C4-2B (cell line): ENCODE measurements around the gene DCTN3.
A peak's percentile ranks its signal among the peaks of the same experiment; 100 is the strongest.

Experiments
- H3K27ac ChIP-seq: fragments of 450-650 bp; 2 replicates; pipeline ENCODE4 v1.5.1; 2017
- CTCF ChIP-seq: fragments of 450-650 bp; conservative IDR thresholded peaks from 2 replicates; pipeline ENCODE4 v1.5.1; 2017; ENCODE audit warnings: mild to moderate bottlenecking
- ZFX ChIP-seq: fragments of 450-650 bp; IDR thresholded peaks from 2 replicates; pipeline ENCODE4 v1.6.1; 2017

DCTN3 gene

GRCh38 chr9:34612788-34613390 lies 7.4 kb downstream of the DCTN3 start:
- peak overlapping the region; percentile 90 for H3K27ac ChIP-seq
- no peak for TF ChIP-seq ZFX
- TF ChIP-seq CTCF = peak; percentile 94

DNA sequence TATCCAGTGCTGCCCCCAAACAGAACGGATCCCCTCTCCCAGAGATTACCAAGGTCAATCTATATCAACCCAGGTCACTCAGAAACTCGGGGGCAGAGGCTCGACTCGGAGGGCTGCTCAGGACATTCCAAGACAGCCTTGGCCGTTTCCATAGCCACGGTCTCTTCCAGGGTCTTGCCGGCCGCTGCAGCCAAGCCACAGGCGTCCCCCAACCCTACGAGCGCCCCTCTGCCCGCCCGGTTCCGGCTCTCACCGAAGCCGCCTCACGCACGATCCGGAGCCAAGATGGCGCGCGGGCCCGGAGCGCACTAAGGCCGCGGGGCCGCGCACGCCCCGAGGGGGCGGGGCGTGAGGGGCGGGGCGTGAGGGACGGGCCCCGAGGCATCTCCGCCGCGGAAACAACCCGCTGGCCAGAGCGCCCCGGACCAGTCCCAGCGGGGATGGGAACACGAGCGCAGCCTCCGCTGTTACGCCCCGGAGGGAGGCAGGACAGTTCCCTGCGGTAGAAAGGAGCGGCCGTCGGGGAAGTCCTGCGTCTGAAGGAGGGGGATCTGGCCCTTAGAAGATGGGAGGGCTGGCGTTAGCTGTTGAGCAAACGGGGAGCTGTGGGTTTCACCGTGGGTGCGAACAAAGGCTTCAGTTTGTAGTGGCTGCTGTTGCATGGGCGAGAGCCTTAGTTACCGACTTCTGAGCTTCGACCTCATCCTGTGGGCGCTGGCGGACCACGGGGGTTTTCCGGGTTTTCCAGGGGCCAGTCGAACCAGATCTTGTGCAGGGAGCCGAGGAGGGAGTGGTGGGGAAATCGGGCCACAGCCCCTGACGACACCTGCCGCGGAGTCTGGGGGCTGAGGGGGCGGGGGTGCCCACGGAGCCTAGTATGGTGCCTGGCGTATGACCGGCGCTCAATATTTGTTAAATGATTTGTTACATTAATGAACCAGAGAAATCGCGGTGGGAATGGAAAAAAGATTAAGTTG lies 8.2 kb downstream of the DCTN3 start, which contains the start of gene RPP25L:
Gene RPP25L (minus strand): TSS at position 287 of the 977 bp plus-strand sequence. CDS start 801 bp downstream, outside the sequence.
- no peak for TF ChIP-seq CTCF
- 0 out of 2 replicates have a peak, but pooled peaks have one; percentile 26 for TF ChIP-seq ZFX
- H3K27ac ChIP-seq = peak within 1 kb of the TSS; percentile 90

DNA sequence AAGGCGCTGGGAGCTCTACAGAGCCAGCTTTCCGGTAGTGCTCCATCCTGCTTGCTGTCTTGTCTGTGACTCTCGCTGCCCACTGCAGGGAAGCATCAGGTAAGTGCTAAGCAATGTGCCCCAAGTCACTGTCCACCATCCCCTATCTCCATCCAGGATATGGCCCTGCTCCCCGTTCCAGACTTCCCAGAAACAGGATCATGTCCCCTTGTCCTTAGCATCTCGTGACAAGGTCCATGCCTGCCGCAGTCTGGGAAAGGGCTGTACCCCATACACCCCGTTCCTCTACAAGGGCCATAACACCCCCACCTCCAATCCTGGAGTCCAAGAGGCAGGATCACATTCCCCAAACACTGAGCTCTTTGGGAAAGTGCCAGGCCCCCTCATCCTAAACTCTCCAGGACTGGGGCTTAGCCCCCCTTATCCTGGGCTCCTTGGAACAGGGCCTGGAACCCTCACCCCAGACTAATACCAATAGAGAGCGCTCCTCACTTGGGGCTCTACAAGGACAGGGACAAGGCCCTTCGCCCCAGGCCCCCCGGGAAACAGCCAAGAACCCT lies 9.0 kb downstream of the DCTN3 start:
- TF ChIP-seq CTCF (no peak), ZFX (no peak)
- H3K27ac ChIP-seq = peak overlapping the region; percentile 90

- TF ChIP-seq ZFX (no peak), CTCF (no peak)
- H3K27ac ChIP-seq = peak overlapping the region; percentile 90
These were observed 9.7 kb downstream of the DCTN3 start for GRCh38 chr9:34610434-34611206.

DNA sequence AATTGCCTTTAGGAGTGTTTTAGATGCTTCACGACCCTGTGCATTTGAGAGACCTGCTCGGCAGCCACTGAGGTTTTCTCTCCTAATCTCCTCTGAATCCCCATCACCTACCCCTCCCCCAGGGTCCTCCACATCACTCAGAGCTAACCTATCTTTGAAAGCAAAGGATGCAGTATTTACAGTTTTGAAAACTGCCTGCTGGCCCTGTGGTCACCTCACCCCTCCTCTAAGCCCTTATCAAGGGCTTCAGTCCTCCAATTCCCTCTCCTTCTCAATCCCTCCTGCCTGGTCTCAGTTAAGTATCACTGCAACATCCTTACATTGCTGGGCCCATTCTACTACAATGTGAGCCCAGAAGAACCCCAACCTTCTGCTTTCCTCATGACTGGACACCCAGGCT lies 13.0 kb downstream of the DCTN3 start:
- TF ChIP-seq ZFX = no peak
- TF ChIP-seq CTCF = no peak
- H3K27ac ChIP-seq = no peak overlapping the region

GRCh38 chr9:34606905-34607304 lies 13.4 kb downstream of the DCTN3 start:
- H3K27ac ChIP-seq = no peak overlapping the region
- TF ChIP-seq ZFX = no peak
- TF ChIP-seq CTCF = no peak
